Transverse colon (tissue), 3 donors: Measurements from ENCODE around the gene STAT5B.

Experiments used
- CTCF ChIP-seq, 5 experiments: fragments of 200-600 bp in 3 of 5; fragments of 450-650 bp in 2 of 5; sonication (generic) in 3 of 5; IDR thresholded peaks; 1 replicate in 2 of 5; 2 replicates in 3 of 5; pipeline ENCODE4 v1.5.1; 2016 to 2017; ENCODE audit warnings: antibody characterized with exemption in 5 of 5, inconsistent platforms in 3 of 5, mild to moderate bottlenecking in 2 of 5, moderate library complexity in 1 of 5
- EP300 ChIP-seq: sonication (generic); formaldehyde crosslinking; IDR thresholded peaks from one replicate; pipeline ENCODE4 v1.6.1; 2017; ENCODE audit warnings: antibody characterized with exemption, low read depth

GRCh38 chr17:42279776-42280630 lies 3.8 kb upstream of the STAT5B start:
- TF ChIP-seq CTCF (IDR thresholded peaks at IDR 0.05) (no peak), EP300 (no peak)
